Retina (tissue), 1 donor: ENCODE measurements around the gene MGST2.
A peak's percentile ranks its signal among the peaks of the same experiment; 100 is the strongest.
"Not testable (repeated sequence)": the region's sequence is repeated elsewhere in the genome, so short reads cannot be mapped to it uniquely, and the experiment has no call there.

Source experiments
- DNase-seq: peaks from one replicate; pipeline ENCODE4 v3.0.0-alpha.2; 2016

The MGST2 gene

GRCh38 chr4:139665690-139666529, at the start of gene MGST2:
TSS of gene MGST2 (plus strand) at chr4:139665819. CDS start at chr4:139666020, 201 bp downstream.
- DNase-seq, result peak; percentile 86

DNA sequence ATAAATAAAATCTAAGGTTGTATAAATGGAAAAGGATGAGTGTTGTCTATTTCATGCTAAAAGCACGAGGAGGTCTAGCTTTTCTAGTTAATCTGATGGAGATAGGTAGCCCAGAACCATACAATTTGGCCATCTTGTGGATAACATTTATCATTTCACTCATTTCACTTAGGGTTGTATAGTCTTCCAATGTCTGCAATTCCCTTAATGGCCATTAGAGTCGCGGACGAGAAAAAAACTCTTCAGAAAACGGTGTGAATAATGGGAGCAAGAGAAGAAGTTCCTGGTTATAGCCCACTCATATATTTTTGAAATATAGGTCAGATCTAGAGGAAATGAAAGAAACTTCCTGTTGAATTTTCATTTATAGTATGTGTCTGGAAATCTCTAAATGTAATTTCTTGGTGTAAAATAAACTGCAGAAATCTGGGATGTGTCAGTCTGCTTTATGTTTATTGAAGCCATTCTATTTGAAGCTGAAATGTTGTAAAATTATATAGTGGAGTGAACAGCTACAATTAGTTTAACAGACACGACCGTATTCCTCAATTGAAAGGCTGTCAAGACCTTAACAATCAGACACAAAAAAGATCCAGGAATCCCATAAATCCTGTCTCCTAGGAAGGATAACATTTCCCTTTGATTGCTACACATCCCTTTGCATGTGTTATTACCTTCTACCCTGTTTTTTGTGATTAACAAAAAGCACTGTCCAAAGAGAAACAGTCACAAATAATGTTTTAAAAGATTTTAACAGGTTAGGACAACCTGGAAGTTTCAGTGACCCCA, 47.7 kb upstream of the MGST2 start:
- DNase-seq, result no peak

DNA sequence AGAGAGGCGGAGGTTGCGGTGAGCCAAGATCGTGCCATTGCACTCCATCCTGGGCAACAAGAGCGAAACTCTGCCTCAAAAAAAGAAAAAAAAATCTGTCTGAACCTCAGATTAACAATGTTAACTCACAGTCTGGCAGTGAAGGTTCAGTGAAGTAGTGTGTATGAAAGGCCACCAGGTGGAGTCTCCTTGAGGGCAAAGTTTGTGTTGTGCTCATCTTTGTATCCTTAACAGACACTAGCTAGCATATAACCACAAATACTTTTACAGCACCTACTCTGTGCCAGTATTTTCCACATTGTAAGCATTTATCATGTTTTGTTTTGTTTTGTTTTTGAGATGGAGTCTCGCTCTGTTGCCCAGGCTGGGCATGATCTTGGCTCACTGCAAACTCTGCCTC, 46.0 kb upstream of the MGST2 start:
- DNase-seq, result no peak

DNA sequence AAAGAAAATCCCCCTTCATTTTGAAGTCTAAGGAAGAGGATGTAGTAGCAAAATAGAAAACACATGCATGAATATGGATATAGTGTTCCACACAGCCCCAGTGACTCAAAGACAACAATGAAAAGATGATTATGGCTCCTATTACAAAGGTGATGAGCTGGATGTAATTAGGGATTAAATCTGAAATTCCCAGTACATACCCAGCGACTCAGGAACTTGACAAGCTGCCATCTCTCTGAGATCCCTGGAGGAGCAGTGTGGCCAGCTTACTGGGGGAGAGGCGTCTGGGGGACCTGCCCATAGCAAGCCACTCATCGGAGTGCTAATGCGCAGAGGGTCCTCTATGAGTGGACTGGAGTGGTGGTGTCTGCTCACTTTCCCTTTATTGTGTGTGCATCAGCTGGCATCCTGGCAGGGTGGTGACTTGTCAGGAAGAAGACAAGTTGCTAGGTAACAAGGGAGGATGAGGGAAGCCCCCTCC, 42.7 kb upstream of the MGST2 start:
- peak; percentile 44 for DNase-seq

DNA sequence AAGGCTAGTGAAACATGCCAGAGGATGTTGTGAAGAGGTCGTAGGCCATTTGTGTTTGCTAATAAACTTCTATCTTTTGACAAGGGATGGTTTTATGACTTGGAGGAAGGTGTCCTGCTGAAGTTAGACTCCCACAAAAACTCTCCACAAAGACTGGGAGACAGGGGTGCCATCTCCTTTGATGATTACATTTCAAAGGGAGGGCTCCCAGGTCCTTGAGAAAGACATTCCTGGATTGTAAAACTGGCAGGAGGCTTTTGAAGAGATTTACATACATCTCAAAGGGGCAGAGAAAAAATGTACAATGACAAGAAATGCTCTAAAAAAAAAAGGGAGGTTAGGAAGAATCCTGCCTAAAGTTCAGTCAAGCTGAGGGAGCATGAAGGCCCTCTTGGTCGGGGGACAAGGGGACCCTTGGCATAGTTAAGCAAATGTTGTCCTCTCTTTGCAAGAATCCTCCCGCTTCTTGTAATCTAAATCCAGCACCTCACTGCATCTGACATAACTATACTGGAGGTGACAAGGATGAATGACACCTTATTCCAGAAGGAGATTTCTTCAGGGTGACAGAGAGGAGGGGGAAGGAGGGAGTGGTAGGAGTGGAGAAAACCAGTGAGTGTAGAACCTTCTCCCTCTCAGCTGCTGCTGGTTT, 41.1 kb upstream of the MGST2 start:
- no peak for DNase-seq

DNA sequence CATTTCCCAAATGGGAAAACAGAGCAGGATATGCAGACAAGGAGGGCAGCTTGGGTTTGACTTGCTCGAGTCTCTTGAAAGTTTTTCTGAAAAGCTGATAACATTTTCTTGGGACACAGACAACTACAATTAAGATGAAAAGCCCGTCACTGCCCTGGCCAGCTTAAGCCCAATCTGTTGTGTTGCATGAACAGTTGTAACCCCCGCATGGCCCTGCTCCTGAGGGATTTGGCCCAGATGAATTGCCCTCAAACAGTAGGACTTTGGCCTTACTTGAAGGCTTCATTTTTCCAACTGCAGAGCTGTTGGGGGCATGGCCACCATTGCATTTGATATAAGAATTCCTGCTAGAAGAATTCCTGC, 40.5 kb upstream of the MGST2 start:
- no peak for DNase-seq

- no peak for DNase-seq
Observed at GRCh38 chr4:139625482-139625881, 40.1 kb upstream of the MGST2 start.

DNA sequence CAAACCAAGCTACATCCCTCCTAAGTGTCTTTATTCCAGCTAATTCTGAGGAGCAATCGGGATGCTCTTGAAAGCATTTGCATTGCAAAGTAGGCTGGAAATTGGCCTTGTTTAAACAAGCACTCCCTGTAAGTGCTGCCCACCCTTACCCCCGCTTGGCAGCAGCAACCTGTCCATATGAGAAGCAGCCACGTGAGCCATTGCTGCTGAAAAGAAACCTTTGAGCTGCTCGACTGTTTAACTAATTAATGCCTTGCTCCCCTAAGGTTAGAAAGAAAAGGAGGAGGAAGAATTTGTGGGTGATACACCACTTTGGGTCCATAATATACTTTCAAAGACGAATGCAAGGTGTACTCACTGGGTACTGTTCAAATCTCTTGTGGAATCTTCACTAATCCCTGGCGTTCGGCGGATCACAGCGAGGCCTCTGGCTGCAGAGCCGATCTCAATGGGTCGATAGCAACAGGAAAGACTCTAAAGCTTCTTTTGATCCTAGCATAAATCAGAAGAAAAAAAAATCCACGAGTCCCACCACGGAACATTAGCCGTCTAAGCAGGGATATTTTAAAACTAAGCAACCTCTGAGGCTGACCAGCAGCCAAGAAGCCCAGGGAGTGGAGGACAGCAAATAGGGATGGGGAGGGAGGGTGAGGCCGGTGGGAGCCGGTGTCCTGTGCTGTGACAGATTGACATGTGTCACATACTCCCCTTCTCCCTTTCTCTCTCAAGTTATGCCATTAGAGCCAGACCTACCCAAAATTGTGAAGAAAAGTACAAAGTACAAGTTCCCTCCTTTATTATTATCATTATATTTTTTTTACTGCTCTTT, 37.2 kb upstream of the MGST2 start:
- no peak for DNase-seq

- no peak for DNase-seq
Observed at GRCh38 chr4:139629436-139630125, 36.0 kb upstream of the MGST2 start.

- no peak for DNase-seq
Observed at GRCh38 chr4:139630126-139630495, 35.5 kb upstream of the MGST2 start.

- no peak for DNase-seq
Observed at GRCh38 chr4:139630991-139631390, 34.6 kb upstream of the MGST2 start.

- DNase-seq, result no peak
Observed at GRCh38 chr4:139631791-139632190, 33.8 kb upstream of the MGST2 start.

DNA sequence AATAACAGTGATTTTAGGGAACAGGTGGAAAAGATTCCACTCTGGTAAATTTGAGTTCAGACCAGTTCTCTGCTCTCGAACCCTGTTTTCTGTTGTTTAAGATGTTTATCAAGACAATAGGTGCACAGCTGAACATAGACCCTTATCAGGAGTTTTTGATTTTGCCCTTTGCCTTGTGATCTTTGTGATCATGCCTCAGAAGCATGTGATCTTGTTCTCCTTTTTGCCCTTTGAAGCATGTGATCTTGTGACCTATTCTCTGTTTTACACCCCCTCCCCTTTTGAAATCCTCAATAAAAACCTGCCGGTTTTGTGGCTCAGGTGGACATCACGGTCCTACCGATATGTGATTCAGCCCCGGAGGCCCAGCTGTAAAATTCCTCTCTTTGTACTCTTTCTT, 32.9 kb upstream of the MGST2 start:
- DNase-seq, result not testable (repeated sequence)

DNA sequence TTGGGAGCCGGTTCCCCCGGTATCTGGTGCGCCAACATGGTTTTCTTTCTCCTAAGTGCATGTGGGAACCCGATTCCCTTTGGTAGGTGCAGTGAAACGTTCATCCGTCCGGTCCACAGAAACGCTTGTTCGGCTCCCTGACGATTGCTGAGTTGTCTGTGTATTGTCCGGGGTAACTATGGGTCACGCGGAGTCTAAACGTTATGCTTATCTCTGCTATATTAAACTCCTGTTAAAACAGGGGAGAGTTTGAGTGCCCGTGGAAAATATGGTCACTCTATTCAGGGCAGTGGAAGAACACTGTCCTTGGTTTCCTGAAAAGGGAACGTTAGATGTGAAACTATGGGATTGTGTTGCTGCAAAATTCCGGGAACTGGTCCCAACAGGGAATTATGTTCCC, 32.4 kb upstream of the MGST2 start:
- no peak for DNase-seq

DNA sequence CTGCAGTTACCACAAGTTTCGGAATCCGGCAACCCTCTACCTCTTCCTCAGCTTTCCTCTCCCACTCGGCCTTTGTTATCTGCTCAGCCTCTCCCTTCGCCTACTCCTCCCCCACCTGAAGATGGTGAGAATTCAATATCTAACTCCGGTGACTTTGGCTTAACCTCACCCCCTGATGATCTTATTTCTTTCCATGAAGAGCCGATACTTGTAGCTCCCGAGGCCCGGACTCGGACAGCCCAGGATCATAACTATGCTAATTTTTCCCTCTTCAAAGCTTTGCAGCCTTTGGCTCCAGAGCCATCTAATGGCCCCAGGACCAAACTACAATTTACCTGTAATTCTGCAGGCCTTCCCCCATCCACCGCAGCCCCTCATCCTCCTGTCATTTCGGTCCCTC, 32.0 kb upstream of the MGST2 start:
- peak; percentile 49 for DNase-seq

- DNase-seq, result no peak
Observed at GRCh38 chr4:139635966-139636365, 29.7 kb upstream of the MGST2 start.

- not testable (repeated sequence) for DNase-seq
Observed at GRCh38 chr4:139638306-139638705, 27.3 kb upstream of the MGST2 start.

DNA sequence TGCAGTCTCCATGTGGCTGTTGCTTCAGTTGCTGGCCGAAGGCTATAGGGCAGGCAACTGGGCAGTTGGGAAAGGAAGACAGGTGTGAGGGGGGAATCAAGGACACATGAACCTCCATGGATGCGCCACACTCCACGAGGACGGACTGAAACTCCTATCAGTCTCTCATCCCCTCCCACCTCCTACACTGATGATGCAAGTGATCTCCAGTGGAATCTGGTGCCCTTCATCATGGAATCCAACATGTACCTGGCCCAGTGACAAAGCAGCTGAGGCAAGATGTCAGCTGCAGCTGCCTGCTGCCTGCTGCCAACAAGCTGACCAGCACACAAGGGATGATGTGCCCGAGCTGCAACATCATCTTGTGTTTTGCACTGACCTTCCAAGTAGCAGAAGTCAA, 26.0 kb upstream of the MGST2 start:
- no peak for DNase-seq

- no peak for DNase-seq
Observed at GRCh38 chr4:139641218-139641617, 24.4 kb upstream of the MGST2 start.

- DNase-seq, result no peak
Observed at GRCh38 chr4:139642364-139642763, 23.3 kb upstream of the MGST2 start.

GRCh38 chr4:139643042-139643895, 22.4 kb upstream of the MGST2 start:
- DNase-seq, result no peak
